ENCODE results near the gene MTARC1. TPM values are rescaled to one million over a fixed set of nuclear protein-coding genes. Genes with fewer than 3 reads are reported as not detected.

The MTARC1 gene
- total and polyA plus RNA-seq, 11 donors = 2.3 to 22.8 (median 6.4) TPM

- no peaks in the 10 kb centered on the region for H3K27me3 ChIP-seq
- WGBS, 4 donors = 52 to 74% (median 57%) methylated on average over 4 of the region's 4 CpGs
- H3K27ac ChIP-seq = no peak overlapping the region
- DNase-seq (no peak), ATAC-seq (peak in 1 of 4 donors; percentile 27)
- TF ChIP-seq, protein P1, sequence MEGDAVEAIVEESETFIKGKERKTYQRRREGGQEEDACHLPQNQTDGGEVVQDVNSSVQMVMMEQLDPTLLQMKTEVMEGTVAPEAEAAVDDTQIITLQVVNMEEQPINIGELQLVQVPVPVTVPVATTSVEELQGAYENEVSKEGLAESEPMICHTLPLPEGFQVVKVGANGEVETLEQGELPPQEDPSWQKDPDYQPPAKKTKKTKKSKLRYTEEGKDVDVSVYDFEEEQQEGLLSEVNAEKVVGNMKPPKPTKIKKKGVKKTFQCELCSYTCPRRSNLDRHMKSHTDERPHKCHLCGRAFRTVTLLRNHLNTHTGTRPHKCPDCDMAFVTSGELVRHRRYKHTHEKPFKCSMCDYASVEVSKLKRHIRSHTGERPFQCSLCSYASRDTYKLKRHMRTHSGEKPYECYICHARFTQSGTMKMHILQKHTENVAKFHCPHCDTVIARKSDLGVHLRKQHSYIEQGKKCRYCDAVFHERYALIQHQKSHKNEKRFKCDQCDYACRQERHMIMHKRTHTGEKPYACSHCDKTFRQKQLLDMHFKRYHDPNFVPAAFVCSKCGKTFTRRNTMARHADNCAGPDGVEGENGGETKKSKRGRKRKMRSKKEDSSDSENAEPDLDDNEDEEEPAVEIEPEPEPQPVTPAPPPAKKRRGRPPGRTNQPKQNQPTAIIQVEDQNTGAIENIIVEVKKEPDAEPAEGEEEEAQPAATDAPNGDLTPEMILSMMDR (IDR thresholded peaks at IDR 0.05) = no peak
- no peak for TF ChIP-seq POLR2A (IDR thresholded peaks at IDR 0.05)
- H3K4me3 ChIP-seq = no peak overlapping the region
- H3K9me3 ChIP-seq = no peaks in the 10 kb centered on the region
- intact Hi-C loops (cut with DNase I) = no loop called here
- no peaks in the 10 kb centered on the region for H3K36me3 ChIP-seq
- H3K4me1 ChIP-seq = peaks cover 0 to 36% (median 12%) of the 10 kb centered on the region in 12 donors
Measured at GRCh38 chr1:220828179-220828490, 41.4 kb downstream of the MTARC1 start.

- no peaks in the 10 kb centered on the region for H3K9me3 ChIP-seq
- no peaks in the 10 kb centered on the region for H3K36me3 ChIP-seq
- ATAC-seq (peak; percentile 41 to 89 (median 61)), DNase-seq (no peak)
- TF ChIP-seq, protein P1 (IDR thresholded peaks at IDR 0.05) = no peak
- TF ChIP-seq POLR2A (IDR thresholded peaks at IDR 0.05) = no peak
- H3K27ac ChIP-seq = no peak overlapping the region
- no peaks in the 10 kb centered on the region for H3K27me3 ChIP-seq
- no peak overlapping the region for H3K4me3 ChIP-seq
- intact Hi-C loops (cut with DNase I) = no loop called here
- H3K4me1 ChIP-seq = peaks cover 0 to 37% (median 12%) of the 10 kb centered on the region in 12 donors
- 47 to 56% (median 50%) methylated on average over 4 of the region's 4 CpGs for WGBS, 4 donors
Measured at GRCh38 chr1:220828950-220829586, 42.4 kb downstream of the MTARC1 start.

- Histone ChIP-seq H3K4me3 (no peak overlapping the region), H3K27ac (no peak overlapping the region), H3K4me1 (peaks cover 0 to 24% (median 8%) of the 10 kb centered on the region in 12 donors), H3K36me3 (no peaks in the 10 kb centered on the region), H3K27me3 (no peaks in the 10 kb centered on the region), H3K9me3 (no peaks in the 10 kb centered on the region)
- no peak for ATAC-seq
- intact Hi-C loops (cut with DNase I) = no loop called here
- 75 to 98% (median 87%) methylated on average over 2 of the region's 2 CpGs for WGBS, 4 donors
- DNase-seq = no peak
- no peak for TF ChIP-seq POLR2A (IDR thresholded peaks at IDR 0.05)
- TF ChIP-seq, protein P1 (IDR thresholded peaks at IDR 0.05) = no peak
Measured at GRCh38 chr1:220833436-220833835, 46.7 kb downstream of the MTARC1 start.

DNA sequence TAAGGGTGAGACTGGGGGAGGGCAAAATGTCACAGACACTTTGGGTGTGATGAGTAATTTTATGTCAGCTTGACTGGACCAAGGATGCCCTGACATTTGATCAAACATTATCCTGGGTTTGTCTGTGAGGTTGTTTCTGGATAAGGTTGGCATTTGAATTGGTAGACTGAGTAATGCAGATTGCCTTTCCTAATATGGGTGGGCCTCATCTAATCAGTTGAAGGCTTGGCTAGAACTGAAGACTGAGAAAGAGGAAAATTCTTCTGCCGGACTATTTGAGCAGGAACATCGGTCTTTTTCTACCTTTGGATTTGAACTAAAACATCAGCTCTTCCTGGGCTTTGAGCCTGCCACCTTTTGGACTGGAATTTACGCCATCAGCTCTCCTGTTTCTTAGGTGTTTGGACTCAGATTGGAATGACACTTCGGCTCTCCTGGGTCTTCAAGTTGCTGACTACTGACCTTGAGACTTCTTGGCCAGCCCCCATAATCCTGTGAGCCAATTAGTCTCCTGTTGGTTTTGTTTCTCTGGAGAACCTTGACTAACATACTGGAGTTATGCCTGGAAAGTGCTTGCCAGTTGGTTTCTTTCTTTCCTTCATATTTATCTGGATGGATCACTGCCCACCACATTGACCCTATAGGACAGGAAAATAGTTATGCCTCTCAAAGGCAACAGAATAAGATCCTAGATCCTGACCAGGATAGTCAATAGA is 47.6 kb downstream of the MTARC1 start:
- Histone ChIP-seq H3K27me3 (no peaks in the 10 kb centered on the region), H3K4me3 (no peak overlapping the region), H3K4me1 (peaks cover 0 to 15% (median 3%) of the 10 kb centered on the region in 12 donors), H3K27ac (no peak overlapping the region), H3K9me3 (no peaks in the 10 kb centered on the region), H3K36me3 (no peaks in the 10 kb centered on the region)
- 93 to 96% (median 93%) methylated on average over 4 of the region's 4 CpGs for WGBS, 4 donors
- intact Hi-C loops (cut with DNase I) = no loop called here
- no peak for DNase-seq
- TF ChIP-seq, protein P1 (IDR thresholded peaks at IDR 0.05) = no peak
- no peak for TF ChIP-seq POLR2A (IDR thresholded peaks at IDR 0.05)
- ATAC-seq = no peak

Other genes starting within 250 kb of the MTARC1 start
- gene C1orf115, start 96.5 kb upstream of the MTARC1 start, total RNA-seq = 10 to 100 TPM in 8 of 9 donors, 1 to 10 TPM in 1; 8.5 to 39.0 (median 15.4) TPM
- 10 to 100 TPM; 17.5 TPM for gene C1orf115, start 96.5 kb upstream of the MTARC1 start, polyA plus RNA-seq
- gene MTARC2, start 38.6 kb upstream of the MTARC1 start, total RNA-seq = 10 to 100 TPM; 16.5 to 29.1 (median 24.2) TPM
- 10 to 100 TPM; 10.4 to 17.3 TPM for gene MTARC2, start 38.6 kb upstream of the MTARC1 start, polyA plus RNA-seq
- gene HLX, start 92.5 kb downstream of the MTARC1 start, total RNA-seq = 10 to 100 TPM in 3 of 9 donors, 1 to 10 TPM in 6; 3.3 to 14.8 (median 6.7) TPM
- 1 to 10 TPM; 3.7 to 7.6 TPM for gene HLX, start 92.5 kb downstream of the MTARC1 start, polyA plus RNA-seq

Measured in heart left ventricle (tissue), 16 donors.